Thoracic aorta (tissue), 2 donors: ENCODE data around the gene CERKL. TPM values are rescaled to one million over a fixed set of nuclear protein-coding genes. Genes with fewer than 3 reads are reported as not detected.

Experiments
- ATAC-seq: fragments of 150-250 bp; one replicate; pipeline ENCODE4 v1.8.0; 2017; ENCODE audit warnings: low read depth; ENCODE audit not compliant: insufficient number of reproducible peaks, low FRiP score
- DNase-seq: peaks from one replicate; pipeline ENCODE4 v3.0.0-alpha.2; 2020; ENCODE audit warnings: low spot score
- H3K27ac ChIP-seq, 2 donors: fragments of 200-600 bp; sonication (generic); 1 replicate in 1 of 2; 2 replicates in 1 of 2; pipeline ENCODE4 v1.5.1; 2016; ENCODE audit warnings: mild to moderate bottlenecking in 2 of 2, moderate library complexity in 2 of 2
- H3K27me3 ChIP-seq: fragments of 200-600 bp; sonication (generic); replicated peaks from 2 replicates; pipeline ENCODE4 v1.6.0; 2016; ENCODE audit warnings: mild to moderate bottlenecking; ENCODE audit not compliant: insufficient read depth
- H3K36me3 ChIP-seq: fragments of 200-600 bp; sonication (generic); one replicate; pipeline ENCODE4 v1.5.1; 2016
- H3K4me1 ChIP-seq, 2 donors: fragments of 200-600 bp; sonication (generic); 1 replicate in 1 of 2; 2 replicates in 1 of 2; pipeline versions ENCODE4 v1.5.1 to v1.6.0; 2016; ENCODE audit warnings: low read depth in 2 of 2, mild to moderate bottlenecking in 1 of 2; ENCODE audit not compliant: control insufficient read depth in 1 of 2
- H3K4me3 ChIP-seq: fragments of 200-600 bp; sonication (generic); 2 replicates; pipeline ENCODE4 v1.5.1; 2016; ENCODE audit warnings: mild to moderate bottlenecking
- H3K9me3 ChIP-seq: fragments of 200-600 bp; sonication (generic); 2 replicates; pipeline ENCODE4 v1.5.1; 2016
- CTCF ChIP-seq: fragments of 200-600 bp; sonication (generic); IDR thresholded peaks from one replicate; pipeline ENCODE4 v1.5.1; 2019; ENCODE audit warnings: antibody characterized with exemption
- total RNA-seq, 2 donors: library from RNA; depleted of rRNA; stranded (reverse); fragments of >200 nt; gene quantifications; one replicate each; pipeline versions ENCODE4 v1.1.0 to v1.2.3, GENCODE V29; 2016

Gene CERKL
- total RNA-seq, 2 donors from 2014 or later, result not detected

GRCh38 chr2:181642086-181642485, 14.8 kb downstream of the CERKL start:
- Histone ChIP-seq H3K4me1 (no peaks in the 10 kb centered on the region), H3K9me3 (no peaks in the 10 kb centered on the region), H3K27me3 (no peaks in the 10 kb centered on the region), H3K27ac (no peak overlapping the region), H3K36me3 (no peaks in the 10 kb centered on the region), H3K4me3 (no peak overlapping the region)
- DNase-seq, result no peak
- no peak for TF ChIP-seq CTCF
- ATAC-seq, result no peak

GRCh38 chr2:181639686-181640085, 17.2 kb downstream of the CERKL start:
- no peaks in the 10 kb centered on the region for H3K4me1 ChIP-seq
- no peaks in the 10 kb centered on the region for H3K27me3 ChIP-seq
- ATAC-seq (no peak), DNase-seq (no peak)
- no peak overlapping the region for H3K4me3 ChIP-seq
- H3K9me3 ChIP-seq, result no peaks in the 10 kb centered on the region
- no peaks in the 10 kb centered on the region for H3K36me3 ChIP-seq
- no peak for TF ChIP-seq CTCF
- H3K27ac ChIP-seq, result no peak overlapping the region

GRCh38 chr2:181632733-181633401, 24.0 kb downstream of the CERKL start:
- no peak for TF ChIP-seq CTCF
- Histone ChIP-seq H3K9me3 (no peaks in the 10 kb centered on the region), H3K4me3 (no peak overlapping the region), H3K36me3 (no peaks in the 10 kb centered on the region), H3K4me1 (no peaks in the 10 kb centered on the region), H3K27me3 (no peaks in the 10 kb centered on the region), H3K27ac (no peak overlapping the region)
- DNase-seq, result no peak
- ATAC-seq, result no peak

- ATAC-seq (no peak), DNase-seq (no peak)
- TF ChIP-seq CTCF, result no peak
- Histone ChIP-seq H3K27me3 (no peaks in the 10 kb centered on the region), H3K9me3 (no peaks in the 10 kb centered on the region), H3K36me3 (no peaks in the 10 kb centered on the region), H3K4me3 (no peak overlapping the region), H3K4me1 (no peaks in the 10 kb centered on the region), H3K27ac (no peak overlapping the region)
Observed at GRCh38 chr2:181628590-181629585, 28.0 kb downstream of the CERKL start.

- TF ChIP-seq CTCF, result no peak
- Histone ChIP-seq H3K9me3 (no peaks in the 10 kb centered on the region), H3K27me3 (no peaks in the 10 kb centered on the region), H3K4me3 (no peak overlapping the region), H3K36me3 (no peaks in the 10 kb centered on the region), H3K4me1 (no peaks in the 10 kb centered on the region), H3K27ac (no peak overlapping the region)
- ATAC-seq (no peak), DNase-seq (no peak)
Observed at GRCh38 chr2:181627545-181627944, 29.4 kb downstream of the CERKL start.
